Temporal lobe (tissue), 2 donors: Measurements from ENCODE around the gene PSME4. TPM values are rescaled to one million over a fixed set of nuclear protein-coding genes. Genes with fewer than 3 reads are reported as not detected.

ENCODE experiments used
- small RNA-seq: library from RNA; depleted of rRNA; stranded (forward); fragments of <200 nt; gene quantifications from one replicate; pipeline ENCODE3, GENCODE V24; 2014; ENCODE audit warnings: low replicate concordance
- total RNA-seq: library from RNA; depleted of rRNA; stranded (reverse); fragments of >200 nt; gene quantifications from one replicate; pipeline ENCODE4 v1.2.3, GENCODE V29; 2014

PSME4 gene
- total RNA-seq, 1 donor from 2014 or later, result 31.0 TPM

Small RNAs within 50 kb of the gene (small RNA-seq; reads per million reads assigned to genes)
- gene MIR3682, result not detected

Other genes with a start within 250 kb of the PSME4 start
- gene CHAC2, start 203.2 kb downstream of the PSME4 start, total RNA-seq, result 3.2 TPM
- 64.9 TPM for gene ASB3, start 184.0 kb downstream of the PSME4 start, total RNA-seq
- gene ERLEC1, start 183.9 kb downstream of the PSME4 start, total RNA-seq, result 66.9 TPM
- gene GPR75, start 111.0 kb downstream of the PSME4 start, total RNA-seq, result 15.0 TPM
- gene ACYP2, start 144.6 kb upstream of the PSME4 start, total RNA-seq, result 17.2 TPM